Mesothelial cell of epicardium (in vitro differentiated cells): ENCODE results near the gene ATP5PO. TPM values are rescaled to one million over a fixed set of nuclear protein-coding genes. Genes with fewer than 3 reads are reported as not detected.

Experiments used
- DNase-seq, 2 experiments: peaks; one replicate each; pipeline ENCODE4 v3.0.0; 2021; ENCODE audit warnings: low spot score in 2 of 2; ENCODE audit not compliant: unreplicated experiment in 2 of 2
- H3K27ac Mint-ChIP-seq: 2 replicates; pipeline ENCODE4 v1.8.0; 2021; ENCODE audit warnings: mixed read lengths
- H3K27me3 Mint-ChIP-seq: 2 replicates; pipeline ENCODE4 v1.8.0; 2021; ENCODE audit warnings: low read depth, mixed read lengths
- H3K36me3 Mint-ChIP-seq: 2 replicates; pipeline ENCODE4 v1.8.0; 2021; ENCODE audit warnings: mixed read lengths
- H3K4me1 Mint-ChIP-seq: 2 replicates; pipeline ENCODE4 v1.8.0; 2021; ENCODE audit warnings: mixed read lengths
- H3K4me3 Mint-ChIP-seq: 2 replicates; pipeline ENCODE4 v1.8.0; 2021; ENCODE audit warnings: mild to moderate bottlenecking, moderate library complexity, mixed read lengths
- H3K9me3 Mint-ChIP-seq: 2 replicates; pipeline ENCODE4 v1.8.0; 2021; ENCODE audit warnings: mixed read lengths
- total RNA-seq: library from RNA; stranded (reverse); gene quantifications from 3 replicates; pipeline ENCODE4 v1.2.1, GENCODE V29; 2021
- TF ChIP-seq, protein P1 (sequence below): fragments of 200-600 bp; sonication (generic); IDR thresholded peaks from one replicate; pipeline ENCODE4 v1.5.0; 2021; ENCODE audit warnings: antibody characterized with exemption; ENCODE audit not compliant: unreplicated experiment

ATP5PO gene
- total RNA-seq, 1 donor from 2014 or later: 159 TPM

DNA sequence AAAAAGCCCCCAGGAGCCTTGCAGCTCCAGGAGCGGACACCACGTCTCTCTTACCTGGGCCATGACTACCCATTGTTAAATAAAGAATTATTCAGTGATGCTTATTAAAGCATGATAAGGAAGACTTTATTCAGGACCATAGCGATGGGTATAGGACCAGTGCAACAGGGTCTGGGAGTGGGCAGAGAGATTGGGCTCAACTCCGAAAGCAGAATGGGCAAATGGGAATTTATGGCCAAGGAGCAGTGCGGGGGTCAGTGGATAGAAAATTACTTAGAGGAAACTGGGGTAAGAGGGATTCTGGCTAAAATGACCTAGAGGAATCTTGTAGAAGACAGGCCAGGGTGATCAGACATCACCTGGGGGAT lies 580 bp upstream of the ATP5PO start:
- TF ChIP-seq, protein P1, sequence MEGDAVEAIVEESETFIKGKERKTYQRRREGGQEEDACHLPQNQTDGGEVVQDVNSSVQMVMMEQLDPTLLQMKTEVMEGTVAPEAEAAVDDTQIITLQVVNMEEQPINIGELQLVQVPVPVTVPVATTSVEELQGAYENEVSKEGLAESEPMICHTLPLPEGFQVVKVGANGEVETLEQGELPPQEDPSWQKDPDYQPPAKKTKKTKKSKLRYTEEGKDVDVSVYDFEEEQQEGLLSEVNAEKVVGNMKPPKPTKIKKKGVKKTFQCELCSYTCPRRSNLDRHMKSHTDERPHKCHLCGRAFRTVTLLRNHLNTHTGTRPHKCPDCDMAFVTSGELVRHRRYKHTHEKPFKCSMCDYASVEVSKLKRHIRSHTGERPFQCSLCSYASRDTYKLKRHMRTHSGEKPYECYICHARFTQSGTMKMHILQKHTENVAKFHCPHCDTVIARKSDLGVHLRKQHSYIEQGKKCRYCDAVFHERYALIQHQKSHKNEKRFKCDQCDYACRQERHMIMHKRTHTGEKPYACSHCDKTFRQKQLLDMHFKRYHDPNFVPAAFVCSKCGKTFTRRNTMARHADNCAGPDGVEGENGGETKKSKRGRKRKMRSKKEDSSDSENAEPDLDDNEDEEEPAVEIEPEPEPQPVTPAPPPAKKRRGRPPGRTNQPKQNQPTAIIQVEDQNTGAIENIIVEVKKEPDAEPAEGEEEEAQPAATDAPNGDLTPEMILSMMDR: no peak
- H3K9me3 Mint-ChIP-seq: no peaks in the 10 kb centered on the region
- no peaks in the 10 kb centered on the region for H3K36me3 Mint-ChIP-seq
- peak overlapping the region; percentile 98 for H3K27ac Mint-ChIP-seq
- peak overlapping the region; percentile 99 for H3K4me3 Mint-ChIP-seq
- no peaks in the 10 kb centered on the region for H3K27me3 Mint-ChIP-seq
- H3K4me1 Mint-ChIP-seq: peaks cover 22% of the 10 kb centered on the region
- DNase-seq: no peak

DNA sequence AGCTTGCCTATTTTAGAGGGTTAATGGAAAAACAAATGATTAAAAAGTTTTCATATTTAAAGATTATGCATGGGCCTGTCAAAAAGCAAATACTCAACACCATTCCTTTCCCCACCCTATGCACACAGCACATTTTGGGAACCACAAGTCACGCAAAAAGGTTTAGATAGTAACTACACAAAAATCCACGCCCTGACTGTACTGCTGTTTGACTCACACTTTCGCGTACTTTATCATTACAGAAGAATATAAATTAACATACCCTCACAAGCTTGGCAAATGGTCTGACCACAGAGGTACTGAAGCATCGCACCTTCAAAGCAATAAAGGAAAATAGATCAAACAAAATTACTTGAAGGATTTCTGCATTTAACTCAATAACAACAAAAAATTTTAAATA lies 1.4 kb downstream of the ATP5PO start:
- Mint-ChIP-seq H3K9me3 (no peaks in the 10 kb centered on the region), H3K4me1 (peaks cover 22% of the 10 kb centered on the region), H3K36me3 (peaks cover 9% of the 10 kb centered on the region), H3K27ac (no peak overlapping the region), H3K4me3 (peak overlapping the region; percentile 99), H3K27me3 (no peaks in the 10 kb centered on the region)
- TF ChIP-seq, protein P1: no peak
- no peak for DNase-seq

DNA sequence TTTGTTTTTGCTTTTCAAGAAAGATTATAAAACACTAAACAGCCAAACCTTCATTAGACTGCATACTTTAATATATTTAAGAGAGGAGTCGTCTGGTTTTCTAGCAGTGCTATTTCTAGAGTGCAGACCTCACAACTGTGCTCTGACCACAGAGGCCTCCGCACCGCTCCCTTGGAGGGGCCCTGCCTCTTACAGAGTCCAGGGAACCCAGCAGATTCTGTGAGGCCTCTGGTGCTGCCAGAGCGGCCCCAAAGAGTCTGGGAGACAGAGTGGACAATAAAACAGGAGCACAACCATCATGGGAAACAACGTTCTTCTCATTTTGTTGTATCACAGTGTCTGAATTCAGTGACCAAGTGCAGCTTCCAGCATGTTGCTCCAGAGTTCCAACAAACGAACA lies 5.8 kb downstream of the ATP5PO start:
- no peak overlapping the region for H3K27ac Mint-ChIP-seq
- no peak overlapping the region for H3K4me3 Mint-ChIP-seq
- no peak for DNase-seq
- peaks cover 29% of the 10 kb centered on the region for H3K36me3 Mint-ChIP-seq
- TF ChIP-seq, protein P1: no peak
- no peaks in the 10 kb centered on the region for H3K9me3 Mint-ChIP-seq
- H3K27me3 Mint-ChIP-seq: no peaks in the 10 kb centered on the region
- peaks cover 8% of the 10 kb centered on the region for H3K4me1 Mint-ChIP-seq

DNA sequence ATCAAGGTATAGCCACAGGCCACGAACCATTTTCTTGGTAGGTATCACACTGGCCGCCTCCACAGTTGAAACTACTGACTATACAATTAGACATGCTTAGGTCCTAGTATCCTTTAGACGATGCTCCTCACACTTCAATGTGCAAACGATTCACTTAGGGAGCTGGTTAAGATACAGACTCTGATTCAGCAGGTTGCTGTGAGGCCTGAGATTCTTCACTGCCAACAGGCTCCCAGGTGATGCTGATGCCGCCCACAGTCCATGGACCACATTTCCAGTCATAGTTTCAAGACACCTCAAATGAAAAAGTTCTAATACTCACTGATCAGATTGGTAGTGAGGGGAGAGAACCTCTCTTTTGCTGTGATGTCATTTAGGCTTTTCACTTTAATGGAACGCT lies 6.8 kb downstream of the ATP5PO start:
- no peaks in the 10 kb centered on the region for H3K27me3 Mint-ChIP-seq
- no peak for DNase-seq
- no peak overlapping the region for H3K4me3 Mint-ChIP-seq
- H3K9me3 Mint-ChIP-seq: no peaks in the 10 kb centered on the region
- H3K36me3 Mint-ChIP-seq: peaks cover 32% of the 10 kb centered on the region
- TF ChIP-seq, protein P1: no peak
- H3K4me1 Mint-ChIP-seq: no peaks in the 10 kb centered on the region
- no peak overlapping the region for H3K27ac Mint-ChIP-seq

DNA sequence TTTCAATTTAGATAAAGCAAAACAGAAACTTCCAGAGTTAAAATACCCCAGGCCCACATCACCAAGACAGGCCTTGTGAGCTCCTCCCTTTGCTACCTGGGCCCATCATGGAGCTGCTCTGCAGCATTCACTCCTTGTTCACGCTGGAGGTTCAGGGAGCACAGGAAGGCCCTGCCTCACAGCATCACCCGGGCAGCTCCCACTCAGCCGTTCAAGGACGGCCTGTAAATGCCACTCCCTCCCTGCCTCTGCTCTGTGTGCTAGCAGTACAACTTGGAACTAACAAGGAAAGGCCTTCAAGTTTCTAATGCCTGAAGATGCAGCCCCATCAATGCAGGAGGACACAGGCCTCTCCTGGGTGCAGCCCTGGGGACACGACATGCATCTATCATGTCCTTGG lies 11.6 kb downstream of the ATP5PO start:
- H3K36me3 Mint-ChIP-seq: peaks cover 32% of the 10 kb centered on the region
- TF ChIP-seq, protein P1: no peak
- H3K4me1 Mint-ChIP-seq: peaks cover 11% of the 10 kb centered on the region
- no peaks in the 10 kb centered on the region for H3K27me3 Mint-ChIP-seq
- DNase-seq: no peak
- H3K4me3 Mint-ChIP-seq: no peak overlapping the region
- H3K27ac Mint-ChIP-seq: peak overlapping the region; percentile 6
- no peaks in the 10 kb centered on the region for H3K9me3 Mint-ChIP-seq

DNA sequence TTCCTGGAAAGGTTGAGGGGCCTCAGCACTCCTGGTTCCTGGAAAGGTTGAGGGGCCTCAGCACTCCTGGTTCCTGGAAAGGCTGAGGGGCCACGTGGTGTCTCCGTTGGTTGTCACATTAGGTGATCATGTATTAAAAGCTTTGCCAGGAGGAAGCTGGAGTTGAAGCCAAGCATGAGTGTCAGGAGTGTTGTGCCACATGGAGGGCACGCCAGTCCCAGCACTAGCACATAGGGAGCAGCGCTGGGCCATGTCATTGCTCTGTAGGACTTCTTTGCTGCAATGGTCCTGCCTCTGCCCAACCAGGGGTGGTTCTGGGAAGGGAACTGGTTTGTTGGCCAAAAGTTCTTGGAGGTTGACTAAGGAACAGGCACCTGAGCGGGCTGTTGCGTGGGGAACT lies 13.3 kb downstream of the ATP5PO start:
- DNase-seq: no peak
- no peaks in the 10 kb centered on the region for H3K27me3 Mint-ChIP-seq
- TF ChIP-seq, protein P1: no peak
- H3K4me1 Mint-ChIP-seq: peaks cover 18% of the 10 kb centered on the region
- no peak overlapping the region for H3K4me3 Mint-ChIP-seq
- peak overlapping the region; percentile 66 for H3K27ac Mint-ChIP-seq
- H3K36me3 Mint-ChIP-seq: peaks cover 24% of the 10 kb centered on the region
- H3K9me3 Mint-ChIP-seq: no peaks in the 10 kb centered on the region
